Large intestine (tissue), 3 donors: ENCODE data around the gene P3H3. TPM values are rescaled to one million over a fixed set of nuclear protein-coding genes. Genes with fewer than 3 reads are reported as not detected.

Experiments
- DNase-seq, 2 donors: peaks; one replicate each; pipeline versions ENCODE4 v3.0.0 to v3.0.0-alpha.2; 2013
- H3K27ac ChIP-seq: one replicate; pipeline ENCODE4 v1.5.1; 2013; ENCODE audit warnings: low read length
- H3K27me3 ChIP-seq: 2 replicates; pipeline ENCODE4 v1.6.1; 2013; ENCODE audit warnings: low read length; ENCODE audit not compliant: control insufficient read depth, insufficient read depth
- H3K36me3 ChIP-seq: 2 replicates; pipeline ENCODE4 v1.6.1; 2013; ENCODE audit warnings: low read length; ENCODE audit not compliant: control insufficient read depth, insufficient read depth
- H3K4me1 ChIP-seq: one replicate; pipeline ENCODE4 v1.6.1; 2013; ENCODE audit warnings: low read length; ENCODE audit not compliant: control insufficient read depth, insufficient read depth
- H3K4me3 ChIP-seq: one replicate; pipeline ENCODE4 v1.5.1; 2013; ENCODE audit warnings: low read length
- H3K9me3 ChIP-seq: one replicate; pipeline ENCODE4 v1.6.1; 2013; ENCODE audit warnings: mild to moderate bottlenecking, low read depth, low read length, moderate library complexity; ENCODE audit not compliant: control insufficient read depth
- whole genome bisulfite sequencing: methylation state at CpG from one replicate; pipeline ENCODE4 v1.1.5; 2013; ENCODE audit warnings: low lambda C conversion rate; ENCODE audit not compliant: insufficient coverage; 5-methylcytosine and 5-hydroxymethylcytosine counted together
- polyA plus RNA-seq: library from polyadenylated mRNA; unstranded; fragments of 120-200 nt; gene quantifications from one replicate; pipeline ENCODE4 v1.2.1, GENCODE V29; 2013

Gene P3H3
- polyA plus RNA-seq, 1 donor, result 15.6 TPM

- WGBS, result 0% methylated on average over 3 of the region's 18 CpGs
- H3K36me3 ChIP-seq, result peaks cover 48% of the 10 kb centered on the region
- H3K4me1 ChIP-seq, result peaks cover 32% of the 10 kb centered on the region
These were observed 24.6 kb downstream of the P3H3 start for GRCh38 chr12:6852651-6853354.

GRCh38 chr12:6853626-6854025, 25.4 kb downstream of the P3H3 start:
- Histone ChIP-seq H3K27ac (peak overlapping the region; percentile 76), H3K36me3 (peaks cover 51% of the 10 kb centered on the region), H3K4me3 (no peak overlapping the region), H3K4me1 (peaks cover 32% of the 10 kb centered on the region), H3K27me3 (no peaks in the 10 kb centered on the region), H3K9me3 (no peaks in the 10 kb centered on the region)
- no CpG with 5 or more reads among the region's 1 CpG for WGBS
- no peak for DNase-seq

More at GRCh38 chr12:6852651-6853354, 24.6 kb downstream of the P3H3 start:
- DNase-seq, result peak; percentile 65 to 74
- Histone ChIP-seq H3K27me3 (no peaks in the 10 kb centered on the region), H3K27ac (peak overlapping the region; percentile 76), H3K4me3 (peak overlapping the region; percentile 89), H3K9me3 (no peaks in the 10 kb centered on the region)

- no peak overlapping the region for H3K4me3 ChIP-seq
- peaks cover 52% of the 10 kb centered on the region for H3K36me3 ChIP-seq
- no peaks in the 10 kb centered on the region for H3K9me3 ChIP-seq
- H3K27ac ChIP-seq, result no peak overlapping the region
- DNase-seq, result no peak
- peaks cover 32% of the 10 kb centered on the region for H3K4me1 ChIP-seq
- WGBS, result no CpG with 5 or more reads among the region's 6 CpGs
- no peaks in the 10 kb centered on the region for H3K27me3 ChIP-seq
These were observed 25.8 kb downstream of the P3H3 start for GRCh38 chr12:6854036-6854435.

GRCh38 chr12:6855322-6855721, 27.1 kb downstream of the P3H3 start:
- Histone ChIP-seq H3K4me3 (no peak overlapping the region), H3K36me3 (peaks cover 55% of the 10 kb centered on the region), H3K27ac (no peak overlapping the region), H3K27me3 (no peaks in the 10 kb centered on the region), H3K9me3 (no peaks in the 10 kb centered on the region), H3K4me1 (peaks cover 19% of the 10 kb centered on the region)
- no peak for DNase-seq
- 93% methylated on average over 3 of the region's 14 CpGs for WGBS

- Histone ChIP-seq H3K9me3 (no peaks in the 10 kb centered on the region), H3K4me1 (peaks cover 5% of the 10 kb centered on the region), H3K27ac (no peak overlapping the region), H3K27me3 (no peaks in the 10 kb centered on the region), H3K4me3 (no peak overlapping the region), H3K36me3 (peaks cover 87% of the 10 kb centered on the region)
- DNase-seq, result no peak
- no CpG with 5 or more reads among the region's 2 CpGs for WGBS
These were observed 30.6 kb downstream of the P3H3 start for GRCh38 chr12:6858799-6859198.

GRCh38 chr12:6860116-6860515, 31.9 kb downstream of the P3H3 start:
- DNase-seq, result no peak
- H3K4me3 ChIP-seq, result no peak overlapping the region
- WGBS, result no CpG with 5 or more reads among the region's 9 CpGs
- H3K27me3 ChIP-seq, result no peaks in the 10 kb centered on the region
- H3K9me3 ChIP-seq, result no peaks in the 10 kb centered on the region
- no peak overlapping the region for H3K27ac ChIP-seq
- peaks cover 91% of the 10 kb centered on the region for H3K36me3 ChIP-seq
- no peaks in the 10 kb centered on the region for H3K4me1 ChIP-seq

GRCh38 chr12:6860942-6861341, 32.7 kb downstream of the P3H3 start:
- H3K27me3 ChIP-seq, result no peaks in the 10 kb centered on the region
- no peak overlapping the region for H3K4me3 ChIP-seq
- 100% methylated on average over 1 of the region's 7 CpGs for WGBS
- peaks cover 92% of the 10 kb centered on the region for H3K36me3 ChIP-seq
- DNase-seq, result no peak
- H3K9me3 ChIP-seq, result no peaks in the 10 kb centered on the region
- H3K27ac ChIP-seq, result no peak overlapping the region
- no peaks in the 10 kb centered on the region for H3K4me1 ChIP-seq

GRCh38 chr12:6861391-6861790, 33.2 kb downstream of the P3H3 start:
- no peaks in the 10 kb centered on the region for H3K4me1 ChIP-seq
- no peak overlapping the region for H3K4me3 ChIP-seq
- no peaks in the 10 kb centered on the region for H3K27me3 ChIP-seq
- H3K9me3 ChIP-seq, result no peaks in the 10 kb centered on the region
- no CpG with 5 or more reads among the region's 9 CpGs for WGBS
- H3K36me3 ChIP-seq, result peaks cover 91% of the 10 kb centered on the region
- no peak overlapping the region for H3K27ac ChIP-seq
- DNase-seq, result no peak

- Histone ChIP-seq H3K27me3 (no peaks in the 10 kb centered on the region), H3K9me3 (no peaks in the 10 kb centered on the region), H3K36me3 (peaks cover 75% of the 10 kb centered on the region), H3K4me1 (peaks cover 5% of the 10 kb centered on the region), H3K4me3 (no peak overlapping the region), H3K27ac (no peak overlapping the region)
- WGBS, result 74% methylated on average over 3 of the region's 11 CpGs
- DNase-seq, result no peak
These were observed 34.8 kb downstream of the P3H3 start for GRCh38 chr12:6863033-6863432.

- peaks cover 9% of the 10 kb centered on the region for H3K4me1 ChIP-seq
- H3K27ac ChIP-seq, result no peak overlapping the region
- no peak overlapping the region for H3K4me3 ChIP-seq
- no peak for DNase-seq
- peaks cover 68% of the 10 kb centered on the region for H3K36me3 ChIP-seq
- no peaks in the 10 kb centered on the region for H3K27me3 ChIP-seq
- no CpG with 5 or more reads among the region's 16 CpGs for WGBS
- no peaks in the 10 kb centered on the region for H3K9me3 ChIP-seq
These were observed 35.5 kb downstream of the P3H3 start for GRCh38 chr12:6863586-6864321.
